ENCODE data around the gene OR4K2.

- no peak for TF ChIP-seq CTCF (IDR thresholded peaks at IDR 0.05)
- no peak for TF ChIP-seq POLR2A (IDR thresholded peaks at IDR 0.05)
These were observed 42.3 kb downstream of the OR4K2 start for GRCh38 chr14:19917243-19917642.

All from body of pancreas (tissue), 4 donors.